Right ventricle myocardium inferior (tissue), 1 donor: ENCODE results near the gene FXYD1. TPM values are rescaled to one million over a fixed set of nuclear protein-coding genes. Genes with fewer than 3 reads are reported as not detected.
A peak's percentile ranks its signal among the peaks of the same experiment; 100 is the strongest.
"Not testable (repeated sequence)": the region's sequence is repeated elsewhere in the genome, so short reads cannot be mapped to it uniquely, and the experiment has no call there.

ENCODE experiments used
- ATAC-seq: fragments of 200-7000 bp; cut with Tn5 transposase; one replicate; pipeline ENCODE4 v1.9.1; 2020; ENCODE audit warnings: mild to moderate bottlenecking, moderate library complexity
- DNase-seq: peaks from one replicate; pipeline ENCODE4 v3.0.0; 2021; ENCODE audit errors: missing footprints
- intact Hi-C: fragments of 100-400 bp; cut with DNase I; formaldehyde crosslinking; loops from one replicate; pipeline ENCODE4 v1.11.0; 2022
- total RNA-seq: library from RNA; stranded (reverse); fragmentation: NEBNext Ultra II Directional; extraction: Animal tissue kit (Norgen Biotek cat#: 25700); gene quantifications from one replicate; pipeline ENCODE4 v1.2.1, GENCODE V29; 2021
- donor health status: DM: no; HTN: yes; CAD: no; lungs with severe emphysema.

The FXYD1 gene
- total RNA-seq, 1 donor from 2014 or later, result 556 TPM

DNA sequence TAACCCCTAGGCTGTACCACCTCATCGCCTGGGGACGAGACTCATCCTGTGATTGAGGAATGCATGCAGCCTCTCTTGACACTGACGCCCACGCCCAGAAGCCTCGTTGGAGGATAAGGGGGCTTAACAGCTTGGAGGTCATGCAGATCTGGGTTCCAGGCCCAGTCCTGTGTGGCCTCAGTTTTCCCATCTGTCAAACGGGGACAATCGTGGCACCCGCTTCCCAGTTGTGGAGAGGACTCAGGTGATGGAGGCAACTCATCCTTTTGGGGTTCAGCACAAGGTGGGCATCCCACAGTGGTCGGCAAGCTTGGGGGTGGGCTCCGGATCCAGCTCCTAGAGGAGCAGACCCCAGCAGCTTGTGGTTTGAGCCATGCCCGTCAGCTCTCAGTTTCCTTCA is 2.4 kb upstream of the FXYD1 start:
- ATAC-seq, result no peak
- intact Hi-C loops, result no loop called here
- DNase-seq, result peak; percentile 50

DNA sequence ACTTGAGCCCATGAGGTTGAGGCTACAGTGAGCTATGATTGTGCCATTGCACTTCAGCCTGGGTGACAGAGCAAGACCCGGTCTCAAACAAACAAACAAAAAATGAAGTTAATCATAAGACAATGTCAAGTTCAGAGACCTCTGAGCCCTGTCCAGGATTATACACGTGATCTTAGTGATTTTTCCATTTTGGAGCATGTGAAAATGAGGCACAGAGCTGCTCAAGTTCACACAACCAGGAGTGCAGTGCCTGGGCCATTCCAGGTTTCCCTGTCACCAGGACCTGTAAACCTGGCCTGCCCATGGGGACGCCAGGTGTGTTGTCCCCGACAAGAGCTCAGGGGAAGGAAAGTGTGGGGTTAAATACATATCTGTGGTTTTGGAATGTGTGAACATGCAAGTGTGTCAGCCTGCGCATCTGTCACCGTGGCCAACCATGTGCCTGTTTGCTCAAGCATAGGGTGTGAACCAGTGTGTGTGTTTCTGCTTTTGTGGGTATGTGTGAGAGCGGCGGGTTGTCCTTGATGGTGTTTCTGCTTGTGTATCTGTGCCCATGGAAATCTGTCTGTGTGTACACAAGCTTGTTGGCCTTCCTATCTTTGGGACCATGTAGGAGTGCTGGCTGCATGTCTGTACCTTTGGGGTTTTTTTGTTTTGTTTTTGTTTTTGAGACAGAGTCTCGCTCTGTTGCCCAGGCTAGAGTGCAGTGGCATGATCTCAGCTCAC is 1.5 kb upstream of the FXYD1 start:
- no peak for DNase-seq
- ATAC-seq, result no peak
- intact Hi-C loops, result no loop called here

DNA sequence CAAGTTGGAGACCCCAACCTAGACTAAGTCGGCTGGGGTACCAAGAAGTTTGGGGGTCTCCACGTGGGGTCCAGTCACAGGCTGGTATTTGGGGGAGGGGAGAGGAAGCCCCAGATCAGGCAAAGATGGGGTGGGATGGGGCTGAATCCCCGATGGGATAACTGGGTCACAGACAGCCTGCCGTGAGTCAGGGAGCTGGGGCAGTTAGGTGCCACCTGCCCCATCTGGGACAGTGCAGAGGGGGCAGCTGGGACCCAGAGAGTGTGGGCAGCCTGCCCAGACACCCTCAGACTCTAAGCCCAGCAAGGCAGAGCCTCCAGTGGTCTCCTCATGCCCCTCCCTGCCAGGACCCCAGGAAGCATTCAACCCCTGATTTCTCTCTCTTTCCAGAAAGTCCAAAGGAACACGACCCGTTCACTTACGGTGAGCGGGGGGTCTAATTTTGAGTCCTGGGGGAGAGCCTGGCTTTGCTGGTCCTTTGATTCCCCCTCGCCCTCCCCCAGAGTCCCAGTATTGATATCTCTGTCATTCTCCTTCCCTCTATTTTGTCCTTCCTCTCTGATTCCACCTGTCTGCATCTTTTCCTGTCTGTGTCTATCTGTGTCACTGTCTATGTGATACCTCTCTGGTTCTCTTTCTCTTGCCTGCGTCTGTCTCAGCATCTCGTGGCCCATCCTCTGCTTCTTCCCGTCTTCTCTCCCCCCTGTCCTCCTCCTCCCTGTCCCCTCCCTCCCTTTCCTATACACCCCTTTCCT is 1.8 kb downstream of the FXYD1 start:
- intact Hi-C loops, result loop anchor here (5.0 kb wide), 2 partner anchors 98 to 127 kb away; partner anchors contain the start of genes HPN and USF2
- peak; percentile 49 for DNase-seq

DNA sequence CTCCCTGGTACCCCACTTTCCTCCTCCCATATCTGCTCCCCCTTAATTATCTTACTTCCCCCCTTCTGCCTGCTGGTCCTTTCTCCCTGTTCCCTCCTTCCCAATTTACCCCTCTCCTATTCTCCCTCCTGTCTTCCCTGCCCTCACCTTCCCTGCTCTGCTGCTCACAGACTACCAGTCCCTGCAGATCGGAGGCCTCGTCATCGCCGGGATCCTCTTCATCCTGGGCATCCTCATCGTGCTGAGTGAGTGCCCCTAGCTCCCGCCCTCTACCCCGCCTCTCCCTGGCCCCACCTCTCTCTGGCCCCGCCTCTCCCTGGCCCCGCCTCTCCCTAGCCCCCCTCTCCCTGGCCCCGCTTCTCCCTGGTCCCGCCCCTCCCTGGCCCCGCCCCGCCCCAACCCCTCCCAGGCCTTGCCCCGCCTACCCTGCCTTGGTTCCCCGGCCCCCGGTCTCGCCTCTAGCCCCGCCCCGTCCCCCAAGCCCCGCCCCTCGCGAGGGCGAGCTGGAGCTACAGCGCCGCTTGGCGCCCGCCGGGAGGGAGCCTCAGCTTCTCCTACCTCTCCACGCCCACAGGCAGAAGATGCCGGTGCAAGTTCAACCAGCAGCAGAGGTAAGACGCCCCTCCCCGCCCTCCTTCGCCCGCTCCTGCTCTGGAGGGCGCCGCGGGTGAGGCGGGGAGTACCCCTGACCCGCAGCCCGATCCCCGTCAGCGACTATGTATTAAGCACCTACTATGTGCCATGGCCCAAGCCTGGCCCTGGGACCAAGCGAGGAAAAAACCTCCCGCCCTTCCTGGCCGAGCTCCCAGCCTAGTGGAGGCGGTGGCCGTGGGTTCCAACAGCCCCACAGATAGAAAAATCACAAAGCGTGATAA is 2.6 kb downstream of the FXYD1 start:
- intact Hi-C loops, result loop anchor here (5.0 kb wide), 2 partner anchors 99 to 126 kb away; partner anchors contain the start of genes HPN and USF2
- DNase-seq (peak; percentile 97), ATAC-seq (peak; percentile 71)

More for the DNA sequence above, 1.8 kb downstream of the FXYD1 start:
- ATAC-seq, result no peak

DNA sequence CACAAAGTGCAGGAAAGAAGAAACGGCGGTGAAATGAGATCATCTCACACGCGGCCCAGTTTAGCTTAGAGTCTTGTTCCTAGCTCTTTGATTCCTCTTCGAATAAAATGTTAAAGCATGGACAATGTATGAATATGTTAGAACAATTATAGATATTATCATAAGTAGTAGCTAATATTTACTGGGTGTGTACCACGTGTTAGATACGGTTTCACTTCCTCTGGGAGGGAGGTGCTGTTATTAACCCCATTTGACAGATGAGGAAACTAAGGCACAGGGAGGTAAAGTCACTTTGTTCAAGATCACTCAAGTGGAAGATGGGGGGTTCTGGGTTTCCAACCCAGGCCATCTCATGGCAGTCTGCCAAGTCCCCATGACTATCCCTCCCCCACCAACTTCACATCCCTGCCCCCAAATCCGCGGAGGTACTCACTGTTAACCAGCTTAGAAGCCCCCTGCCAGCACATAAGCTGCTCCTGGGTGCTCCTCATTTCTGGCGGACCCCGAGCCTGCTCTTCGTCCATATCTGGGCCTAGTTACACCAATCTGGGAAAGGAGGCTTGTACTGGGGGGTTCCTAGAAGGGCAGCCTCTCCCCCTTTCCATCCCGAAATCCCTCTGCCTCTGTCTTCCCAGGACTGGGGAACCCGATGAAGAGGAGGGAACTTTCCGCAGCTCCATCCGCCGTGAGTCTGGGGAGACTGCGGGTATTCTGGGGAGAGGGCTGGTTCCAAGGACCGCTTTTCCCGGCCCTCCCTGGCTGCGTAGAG is 3.4 kb downstream of the FXYD1 start:
- DNase-seq (no peak), ATAC-seq (no peak)
- intact Hi-C loops, result loop anchor here (5.0 kb wide), 2 partner anchors 100 to 125 kb away; partner anchors contain the start of genes HPN and USF2

DNA sequence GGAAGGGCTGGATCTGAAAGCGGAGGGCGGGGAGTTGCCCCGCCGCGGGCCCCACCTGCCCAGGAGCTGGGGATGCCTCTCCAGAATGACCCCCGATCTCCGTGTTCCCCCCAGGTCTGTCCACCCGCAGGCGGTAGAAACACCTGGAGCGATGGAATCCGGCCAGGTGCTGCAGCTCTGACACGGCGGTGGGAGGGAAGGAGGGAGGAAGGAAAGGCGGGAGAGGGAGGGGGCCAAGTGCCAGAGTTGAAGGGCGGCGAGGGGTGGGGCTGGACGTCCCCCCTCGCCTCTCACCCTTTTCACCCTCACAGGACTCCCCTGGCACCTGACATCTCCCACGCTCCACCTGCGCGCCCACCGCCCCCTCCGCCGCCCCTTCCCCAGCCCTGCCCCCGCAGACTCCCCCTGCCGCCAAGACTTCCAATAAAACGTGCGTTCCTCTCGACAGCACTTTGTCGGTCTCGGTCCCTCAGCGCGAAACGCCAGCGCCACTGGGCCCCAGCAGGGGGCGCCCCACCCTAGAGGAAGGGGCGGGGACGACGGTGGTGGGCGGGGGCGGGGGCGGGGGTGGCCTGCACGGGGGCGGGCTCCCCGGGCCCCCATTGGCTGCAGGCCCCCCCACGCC is 4.1 kb downstream of the FXYD1 start:
- intact Hi-C loops, result loop anchor here (5.0 kb wide), 2 partner anchors 100 to 125 kb away; partner anchors contain the start of genes HPN and USF2

DNA sequence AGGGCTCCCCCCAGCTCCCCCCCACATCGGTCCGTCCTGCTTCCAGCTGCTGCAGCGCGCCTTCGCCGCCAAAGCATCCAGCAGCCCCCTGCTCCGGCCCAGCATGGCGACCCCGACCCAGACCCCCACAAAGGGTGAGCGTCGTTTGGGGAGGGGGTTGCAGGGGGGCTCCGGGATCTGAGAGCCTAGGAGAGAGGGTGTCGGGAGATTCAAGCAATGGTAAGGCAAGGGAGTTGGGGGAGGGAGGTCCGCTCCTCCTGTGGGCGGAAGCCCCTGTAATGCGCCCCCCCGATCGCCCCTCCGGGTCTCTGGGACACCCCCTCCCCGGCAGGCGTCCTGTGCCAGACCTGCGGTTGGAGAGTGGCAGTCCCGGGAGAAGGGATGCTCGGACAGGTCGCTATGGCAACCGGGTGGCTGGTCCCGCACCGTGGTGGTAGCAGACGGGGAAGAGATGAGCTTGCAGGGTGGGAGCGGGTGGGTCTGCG is 4.6 kb downstream of the FXYD1 start, which contains the start of gene FXYD7:
FXYD7 (plus strand) TSS at position 25 of the 485 bp plus-strand sequence; CDS start at position 104, 79 bp downstream.
- ATAC-seq, result no peak
- no peak for DNase-seq
- intact Hi-C loops, result loop anchor here (5.0 kb wide), 2 partner anchors 101 to 124 kb away; partner anchors contain the start of genes HPN and USF2

More for the DNA sequence above, 4.1 kb downstream of the FXYD1 start:
- no peak for ATAC-seq
- DNase-seq, result no peak

DNA sequence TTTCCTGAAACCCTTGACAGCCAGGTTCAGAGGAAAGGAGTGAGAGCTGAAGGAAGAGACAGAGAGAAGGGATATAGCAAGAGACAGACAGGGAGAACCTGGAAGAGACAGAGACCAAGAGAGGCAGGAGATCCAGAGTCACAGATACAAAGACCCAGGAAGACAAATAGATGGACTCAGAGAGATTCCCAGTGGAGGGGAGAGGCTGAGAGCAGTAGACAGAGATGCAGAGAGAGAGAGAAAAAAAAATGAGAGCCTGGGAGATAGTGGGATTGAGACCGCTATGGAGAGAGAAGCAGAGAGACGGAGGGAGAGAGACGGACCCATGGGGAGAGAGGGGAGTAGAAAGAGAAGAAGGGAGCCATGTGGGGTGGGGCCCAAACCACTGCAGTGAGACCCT is 5.2 kb downstream of the FXYD1 start:
- no peak for DNase-seq
- ATAC-seq, result no peak
- intact Hi-C loops, result loop anchor here (5.0 kb wide), 2 partner anchors 102 to 123 kb away; partner anchors contain the start of genes HPN and USF2

DNA sequence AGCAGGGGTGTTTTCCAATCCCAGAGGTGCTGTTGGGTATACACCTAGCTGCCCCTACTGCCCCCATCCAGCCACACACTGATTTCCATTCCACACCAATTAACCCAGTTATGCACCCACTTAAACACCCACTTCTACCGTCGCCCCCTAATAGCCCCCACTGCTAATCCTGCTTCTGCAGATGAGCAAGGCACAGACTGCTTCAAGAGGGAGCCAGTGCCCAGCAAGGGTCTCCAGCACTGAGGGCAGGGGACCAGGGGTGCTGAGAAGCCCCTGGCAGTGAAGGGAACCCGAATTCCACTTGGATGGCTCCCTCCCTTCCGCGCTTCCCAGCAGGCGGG is 5.6 kb downstream of the FXYD1 start:
- intact Hi-C loops, result loop anchor here (5.0 kb wide), 2 partner anchors 102 to 123 kb away; partner anchors contain the start of genes HPN and USF2
- ATAC-seq (no peak), DNase-seq (no peak)

DNA sequence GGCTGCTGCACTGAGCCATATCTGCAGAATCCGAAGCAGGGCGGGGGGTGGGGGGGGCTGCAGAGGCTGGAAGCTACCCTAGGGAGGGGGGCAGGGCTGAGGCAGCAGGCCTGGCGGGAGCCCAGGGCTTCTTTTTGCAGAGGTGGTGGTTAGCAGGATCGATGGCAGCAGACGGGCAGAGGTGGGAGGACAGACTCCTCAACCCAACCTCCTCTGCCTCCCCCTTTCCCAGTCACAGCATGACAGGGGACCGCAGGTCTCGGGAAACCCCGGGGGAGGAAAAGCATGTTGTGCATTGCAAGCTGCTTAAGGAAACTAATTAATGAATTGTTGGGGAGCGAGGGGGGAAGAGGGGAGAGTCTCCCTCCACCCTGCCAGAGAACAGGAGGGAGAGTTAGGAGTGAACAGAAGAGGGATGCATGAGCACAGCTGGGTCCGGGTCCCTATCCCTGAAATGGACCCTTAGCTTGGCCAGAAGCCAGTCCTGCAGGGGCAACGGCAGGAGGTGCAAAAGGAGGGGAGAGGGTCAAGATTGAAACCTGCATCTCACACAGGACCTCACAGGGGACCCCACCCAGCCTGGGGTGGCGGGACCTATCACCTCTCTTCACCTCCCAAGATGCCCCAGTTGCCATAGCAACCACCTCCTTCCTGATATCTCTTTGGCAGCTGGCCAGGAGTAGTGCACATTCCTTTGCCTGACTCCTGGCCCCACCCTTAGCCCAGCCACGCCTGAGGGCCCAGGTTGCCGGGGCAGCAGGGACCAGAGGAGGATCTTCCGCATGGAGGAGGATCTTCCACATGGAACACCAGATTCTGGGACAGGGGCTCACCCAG is 6.2 kb downstream of the FXYD1 start:
- intact Hi-C loops, result loop anchor here (5.0 kb wide), 2 partner anchors 103 to 122 kb away; partner anchors contain the start of genes HPN and USF2
- ATAC-seq (no peak), DNase-seq (no peak)

DNA sequence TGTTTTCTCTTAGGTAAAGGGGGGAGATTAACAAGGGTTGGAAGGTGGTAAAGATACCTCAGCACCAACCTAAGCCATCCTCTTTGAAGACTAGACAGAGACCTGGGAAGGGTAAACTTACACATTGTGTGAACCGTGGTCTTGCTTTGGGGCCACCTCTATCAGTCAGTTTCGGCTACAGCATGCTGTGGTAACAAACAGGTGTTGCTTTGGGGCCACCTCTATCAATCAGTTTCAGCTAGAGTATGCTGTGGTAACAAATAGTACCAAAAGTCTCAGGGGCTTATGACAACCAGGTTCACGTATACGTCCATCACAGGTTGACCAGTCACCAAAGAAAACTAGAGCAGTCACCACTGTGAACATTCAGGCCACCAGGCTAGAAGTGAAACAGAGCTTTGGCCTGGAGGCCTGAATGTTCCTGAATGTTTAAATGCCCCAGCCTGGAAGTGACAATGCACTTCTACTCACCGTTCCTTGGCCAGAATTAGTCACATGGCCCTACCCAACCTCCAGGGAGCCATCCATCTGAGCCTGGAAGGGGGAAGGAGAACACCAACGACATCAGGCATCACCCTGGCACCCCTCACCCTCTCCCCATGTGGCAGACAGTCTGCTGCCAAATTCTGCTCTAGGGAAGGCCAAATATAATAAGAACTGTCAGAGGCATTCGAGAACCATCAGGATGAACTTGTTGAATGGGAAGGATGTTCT is 8.3 kb downstream of the FXYD1 start:
- intact Hi-C loops, result no loop called here
- DNase-seq (no peak), ATAC-seq (no peak)

DNA sequence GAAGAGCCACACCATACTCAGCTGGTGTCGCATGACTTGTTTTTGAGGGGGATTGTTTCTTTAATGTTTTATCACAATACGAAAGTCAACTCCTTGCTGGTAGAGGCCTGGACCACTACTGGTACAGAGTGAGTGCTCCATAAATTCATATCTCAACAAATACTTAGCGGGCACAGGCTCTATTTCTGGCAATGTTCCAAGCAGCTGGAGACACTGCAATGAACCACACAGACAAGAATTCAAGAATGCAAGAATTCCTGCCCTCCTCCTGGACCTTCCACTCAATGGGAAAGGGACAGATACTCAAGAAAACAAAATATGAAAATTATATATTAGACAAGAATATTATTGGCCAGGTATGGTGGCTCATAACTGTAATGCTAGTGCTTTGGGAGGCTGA is 10.8 kb downstream of the FXYD1 start:
- no peak for DNase-seq
- no peak for ATAC-seq
- intact Hi-C loops, result no loop called here

DNA sequence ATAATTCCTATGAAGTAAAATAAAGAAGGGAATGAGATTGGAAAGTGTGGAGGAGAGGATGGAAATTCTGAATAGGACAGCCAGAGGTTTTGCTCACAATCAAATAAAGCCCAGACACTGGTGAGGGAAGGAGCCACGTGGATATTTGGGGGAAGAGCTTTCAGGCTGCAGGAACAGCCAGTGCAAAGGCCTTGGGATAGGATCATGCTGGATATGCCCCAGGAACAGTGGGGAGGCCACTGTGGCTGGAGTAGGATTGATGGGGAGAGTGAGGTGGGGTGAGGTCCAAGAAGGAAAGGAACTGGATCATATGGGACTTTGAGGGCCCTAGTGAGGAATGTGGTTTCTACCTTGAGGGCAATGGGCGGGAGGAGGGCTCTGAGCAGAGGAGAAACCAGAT is 11.8 kb downstream of the FXYD1 start:
- intact Hi-C loops, result no loop called here
- no peak for ATAC-seq
- no peak for DNase-seq

DNA sequence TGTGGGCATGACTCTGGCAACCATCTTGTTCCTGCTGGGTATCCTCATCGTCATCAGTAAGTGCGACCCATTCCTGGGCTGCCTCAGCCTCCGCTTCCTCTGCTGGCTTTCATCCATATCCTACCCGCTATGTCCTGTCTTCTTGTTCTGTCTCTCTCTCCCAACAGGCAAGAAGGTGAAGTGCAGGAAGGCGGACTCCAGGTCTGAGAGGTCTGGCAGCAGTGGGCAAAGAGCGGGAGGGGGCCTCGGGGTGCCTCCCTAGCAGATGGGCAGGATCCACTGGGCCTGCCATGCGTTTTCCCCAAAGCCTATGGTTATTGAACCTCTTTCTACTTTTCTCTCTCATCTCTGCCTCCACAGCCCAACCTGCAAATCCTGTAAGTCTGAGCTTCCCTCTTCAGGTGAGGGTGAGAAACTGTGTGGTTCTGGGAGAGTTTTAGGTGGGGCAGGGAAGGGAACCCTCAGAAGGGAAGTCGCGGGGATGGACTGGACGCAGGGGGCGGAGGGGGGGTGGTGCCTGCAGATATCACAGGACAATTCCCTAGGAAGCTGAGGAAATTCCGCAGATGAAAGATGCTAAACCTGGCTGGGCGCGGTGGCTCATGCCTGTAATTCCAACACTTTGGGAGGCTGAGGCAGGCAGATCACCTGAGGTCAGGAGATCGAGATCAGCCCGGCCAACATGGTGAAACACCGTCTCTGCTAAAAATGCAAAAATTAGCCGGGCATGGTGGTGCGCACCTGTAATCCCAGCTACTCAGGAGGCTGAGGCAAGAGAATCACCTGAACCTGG is 12.8 kb downstream of the FXYD1 start:
- intact Hi-C loops, result no loop called here
- no peak for DNase-seq
- ATAC-seq, result no peak

DNA sequence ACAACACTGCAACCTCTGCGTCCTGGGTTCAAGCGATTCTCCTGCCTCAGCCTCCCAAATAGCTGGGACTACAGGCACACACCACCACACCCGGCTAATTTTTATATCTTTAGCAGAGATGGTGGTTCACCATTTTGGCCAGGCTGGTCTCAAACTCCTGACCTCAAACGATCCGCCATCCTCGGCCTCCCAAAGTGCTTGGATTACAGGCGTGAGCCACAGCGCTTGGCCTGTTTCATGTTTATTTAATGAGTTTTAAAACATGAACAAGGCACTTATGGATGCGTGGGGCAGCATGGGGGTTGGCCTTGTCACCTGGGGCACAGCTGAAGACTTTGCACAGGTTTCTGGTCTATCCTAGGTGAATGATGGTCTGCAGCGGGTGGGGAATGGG is 14.5 kb downstream of the FXYD1 start:
- ATAC-seq, intact Hi-C loops, DNase-seq: not testable (repeated sequence)
